Mucosa of stomach (tissue), 1 donor: ENCODE results near the gene RNF183.

ENCODE experiments used
- H3K27me3 ChIP-seq: one replicate; pipeline ENCODE4 v1.7.0; 2013; ENCODE audit warnings: mild to moderate bottlenecking, low read length; ENCODE audit not compliant: control insufficient read depth, insufficient read depth
- H3K36me3 ChIP-seq: one replicate; pipeline ENCODE4 v1.7.0; 2013; ENCODE audit warnings: low read length; ENCODE audit not compliant: control insufficient read depth, insufficient read depth
- H3K4me1 ChIP-seq: one replicate; pipeline ENCODE4 v1.7.0; 2013; ENCODE audit warnings: mild to moderate bottlenecking, low read length; ENCODE audit not compliant: control insufficient read depth, insufficient read depth
- H3K4me3 ChIP-seq: one replicate; pipeline ENCODE4 v1.7.0; 2013; ENCODE audit warnings: low read length
- H3K9ac ChIP-seq: one replicate; pipeline ENCODE4 v1.7.0; 2013; ENCODE audit warnings: mild to moderate bottlenecking, low read length, moderate library complexity
- H3K9me3 ChIP-seq: one replicate; pipeline ENCODE4 v1.7.0; 2013; ENCODE audit warnings: mild to moderate bottlenecking, low read length, moderate library complexity; ENCODE audit not compliant: control insufficient read depth
- donor health status: Pancreatic carcinoma.

RNF183 gene

GRCh38 chr9:113302792-113303418, at the start of gene RNF183:
Gene RNF183 (minus strand): TSS chr9:113303376. CDS start chr9:113298184, 5,192 bp downstream.
- H3K27me3 ChIP-seq, result no peaks in the 10 kb centered on the region
- no peak within 1 kb of the TSS for H3K4me3 ChIP-seq
- peak within 1 kb of the TSS; percentile 31 for H3K9ac ChIP-seq
- H3K4me1 ChIP-seq, result peaks cover 28% of the 10 kb centered on the region
- no peaks in the 10 kb centered on the region for H3K36me3 ChIP-seq
- no peaks in the 10 kb centered on the region for H3K9me3 ChIP-seq

DNA sequence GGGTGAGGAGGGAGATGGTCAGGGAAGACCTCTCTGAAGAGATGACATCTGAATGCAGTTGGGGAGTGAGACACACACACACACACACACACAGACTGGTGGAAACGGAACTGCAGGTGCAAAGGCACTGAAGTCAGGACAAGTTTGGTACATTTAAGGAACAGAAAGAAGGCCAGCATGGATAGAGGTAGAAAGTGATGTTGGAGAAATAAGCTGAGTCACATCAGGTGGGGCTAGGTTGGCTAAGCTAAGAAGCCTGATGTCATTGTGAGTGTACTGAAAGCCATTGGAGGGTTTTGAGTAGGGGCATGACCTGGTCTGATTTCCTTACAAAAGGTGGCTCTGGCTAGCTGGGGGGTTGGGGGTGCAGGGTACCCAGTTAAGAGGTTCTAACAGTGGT, 49.2 kb upstream of the RNF183 start:
- no peaks in the 10 kb centered on the region for H3K9me3 ChIP-seq
- peaks cover 25% of the 10 kb centered on the region for H3K4me1 ChIP-seq
- no peak overlapping the region for H3K4me3 ChIP-seq
- peaks cover 5% of the 10 kb centered on the region for H3K27me3 ChIP-seq
- H3K36me3 ChIP-seq, result no peaks in the 10 kb centered on the region
- no peak overlapping the region for H3K9ac ChIP-seq

GRCh38 chr9:113352006-113352405, 48.8 kb upstream of the RNF183 start:
- H3K36me3 ChIP-seq, result no peaks in the 10 kb centered on the region
- H3K27me3 ChIP-seq, result peaks cover 5% of the 10 kb centered on the region
- H3K4me3 ChIP-seq, result no peak overlapping the region
- H3K9me3 ChIP-seq, result no peaks in the 10 kb centered on the region
- no peak overlapping the region for H3K9ac ChIP-seq
- peaks cover 25% of the 10 kb centered on the region for H3K4me1 ChIP-seq

GRCh38 chr9:113350937-113351336, 47.8 kb upstream of the RNF183 start:
- H3K9me3 ChIP-seq, result no peaks in the 10 kb centered on the region
- H3K4me3 ChIP-seq, result no peak overlapping the region
- peaks cover 25% of the 10 kb centered on the region for H3K4me1 ChIP-seq
- peaks cover 5% of the 10 kb centered on the region for H3K27me3 ChIP-seq
- no peaks in the 10 kb centered on the region for H3K36me3 ChIP-seq
- no peak overlapping the region for H3K9ac ChIP-seq

DNA sequence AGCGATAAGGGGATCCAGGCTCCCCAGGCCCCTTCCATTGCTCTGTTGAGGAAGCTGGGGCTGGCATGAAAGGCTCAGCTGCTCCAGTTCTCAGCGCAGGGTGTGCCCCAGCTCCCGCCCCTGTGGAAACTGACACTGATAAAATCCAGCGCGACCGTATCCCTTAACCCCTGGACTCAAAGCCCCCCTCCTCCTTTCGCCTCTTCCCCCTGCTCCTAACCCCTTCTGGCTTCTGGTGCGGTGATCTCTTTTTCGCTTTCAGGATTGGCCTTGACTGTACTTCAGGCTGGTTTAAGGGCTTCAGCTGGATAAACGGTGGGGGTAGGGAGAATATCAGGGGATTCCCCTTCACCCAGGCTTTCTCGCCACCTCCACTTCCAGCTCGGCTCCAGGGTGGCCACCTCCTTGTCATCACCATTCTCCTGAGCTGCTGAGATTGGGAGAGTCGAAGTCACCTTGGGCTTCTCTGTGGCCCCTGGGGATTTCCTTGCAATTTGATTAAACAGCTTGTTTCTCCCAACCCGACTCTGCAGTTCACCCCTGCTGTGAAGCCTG, 47.0 kb upstream of the RNF183 start:
- H3K4me1 ChIP-seq, result peaks cover 25% of the 10 kb centered on the region
- H3K36me3 ChIP-seq, result no peaks in the 10 kb centered on the region
- peak overlapping the region; percentile 78 for H3K9ac ChIP-seq
- peak overlapping the region; percentile 58 for H3K4me3 ChIP-seq
- no peaks in the 10 kb centered on the region for H3K9me3 ChIP-seq
- peaks cover 5% of the 10 kb centered on the region for H3K27me3 ChIP-seq

DNA sequence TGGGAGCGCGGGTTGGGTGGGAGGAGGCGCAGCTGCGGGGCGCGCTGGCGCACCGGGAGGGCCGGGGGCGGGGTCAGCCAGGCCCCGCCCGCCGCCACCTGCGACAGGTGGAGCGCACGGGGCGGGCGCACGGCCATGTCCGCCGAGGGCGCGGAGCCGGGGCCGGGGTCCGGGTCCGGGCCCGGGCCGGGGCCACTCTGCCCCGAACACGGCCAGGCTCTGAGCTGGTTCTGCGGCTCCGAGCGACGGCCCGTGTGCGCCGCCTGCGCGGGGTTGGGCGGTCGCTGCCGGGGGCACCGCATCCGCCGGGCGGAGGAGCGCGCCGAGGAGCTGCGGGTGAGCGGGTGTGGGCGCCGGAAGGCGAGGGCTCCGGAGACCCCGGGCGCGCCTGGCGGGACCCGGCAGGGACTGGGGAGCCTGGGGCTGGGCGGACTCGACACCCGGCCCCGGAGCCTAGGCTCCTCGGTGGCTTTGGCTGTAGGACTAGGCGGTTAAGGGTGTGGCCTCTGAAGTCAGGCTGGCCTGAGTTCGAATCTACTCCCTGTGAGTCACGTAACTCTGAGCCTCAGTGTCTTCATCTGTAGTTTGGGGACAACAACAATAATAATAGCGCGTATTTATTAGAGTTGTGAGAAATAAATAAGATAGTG, 46.4 kb upstream of the RNF183 start, which contains the start of gene BSPRY:
TSS of gene BSPRY (plus strand) at position 97 of the 650 bp plus-strand sequence. CDS start at position 136, 39 bp downstream.
- H3K9me3 ChIP-seq, result no peaks in the 10 kb centered on the region
- no peaks in the 10 kb centered on the region for H3K36me3 ChIP-seq
- peak within 1 kb of the TSS; percentile 78 for H3K9ac ChIP-seq
- H3K4me1 ChIP-seq, result peaks cover 25% of the 10 kb centered on the region
- H3K4me3 ChIP-seq, result peak within 1 kb of the TSS; percentile 58
- peaks cover 5% of the 10 kb centered on the region for H3K27me3 ChIP-seq

DNA sequence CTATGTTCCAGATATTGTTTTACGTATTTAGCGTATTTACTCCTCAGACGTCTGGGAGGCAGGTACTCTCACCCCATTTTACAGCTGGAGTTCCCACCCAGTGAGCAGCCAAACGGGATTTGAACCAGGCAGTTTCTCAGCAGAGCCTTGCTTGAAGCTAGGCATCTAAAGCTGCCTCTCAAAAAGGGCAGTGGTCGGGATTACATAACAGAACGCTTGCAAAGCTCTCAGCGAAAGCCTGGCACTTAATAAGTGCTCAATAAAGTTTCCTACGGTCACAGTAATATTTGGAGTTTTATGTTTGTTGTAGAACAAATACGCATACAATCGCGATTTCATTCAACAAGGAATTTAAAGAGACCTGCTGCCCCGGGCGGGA, 45.9 kb upstream of the RNF183 start:
- peaks cover 5% of the 10 kb centered on the region for H3K27me3 ChIP-seq
- no peak overlapping the region for H3K9ac ChIP-seq
- peaks cover 25% of the 10 kb centered on the region for H3K4me1 ChIP-seq
- no peaks in the 10 kb centered on the region for H3K36me3 ChIP-seq
- no peaks in the 10 kb centered on the region for H3K9me3 ChIP-seq
- no peak overlapping the region for H3K4me3 ChIP-seq

DNA sequence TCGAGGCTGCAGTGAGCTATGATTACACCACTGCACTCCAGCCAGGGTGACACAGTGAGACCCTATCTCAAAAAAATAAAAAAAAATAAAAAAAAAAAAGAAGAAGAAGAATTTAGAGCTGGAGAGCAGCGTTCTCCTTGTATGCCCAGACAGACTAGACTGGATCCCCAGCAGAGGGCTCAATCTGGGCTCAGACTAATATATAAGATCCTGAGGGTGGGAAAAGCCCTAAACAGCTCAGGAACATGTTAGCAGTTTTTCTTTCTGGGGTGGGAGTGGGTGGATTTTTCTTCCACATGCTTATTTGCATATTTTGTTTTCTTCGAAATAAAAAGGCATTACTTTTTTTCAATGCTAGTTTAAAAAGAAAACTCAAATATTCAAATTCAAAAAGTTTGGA, 45.3 kb upstream of the RNF183 start:
- Histone ChIP-seq H3K27me3 (peaks cover 5% of the 10 kb centered on the region), H3K9me3 (no peaks in the 10 kb centered on the region), H3K4me3 (no peak overlapping the region), H3K9ac (no peak overlapping the region), H3K36me3 (no peaks in the 10 kb centered on the region), H3K4me1 (peaks cover 25% of the 10 kb centered on the region)

DNA sequence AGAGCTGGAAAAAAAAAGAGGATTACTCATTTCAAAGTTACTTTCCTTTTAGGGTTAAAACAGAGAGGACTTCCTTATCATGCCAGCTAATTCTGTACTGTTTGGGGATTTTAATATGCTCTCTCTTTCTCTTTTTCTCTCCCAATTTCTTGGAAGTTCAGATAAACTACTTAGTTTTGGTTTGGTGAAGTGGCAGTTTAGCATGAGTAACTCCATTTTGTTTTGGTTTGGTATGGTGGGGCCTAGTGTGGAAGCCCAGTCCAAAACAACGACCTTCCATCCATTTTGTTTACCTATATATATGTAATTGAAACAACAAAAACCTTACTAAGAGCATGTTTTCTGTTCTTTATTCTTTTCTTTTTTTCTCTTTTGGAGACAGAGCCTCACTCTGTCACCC, 42.5 kb upstream of the RNF183 start:
- Histone ChIP-seq H3K27me3 (peaks cover 5% of the 10 kb centered on the region), H3K36me3 (no peaks in the 10 kb centered on the region), H3K4me1 (peaks cover 9% of the 10 kb centered on the region), H3K4me3 (no peak overlapping the region), H3K9ac (no peak overlapping the region), H3K9me3 (no peaks in the 10 kb centered on the region)

GRCh38 chr9:113345190-113345589, 42.0 kb upstream of the RNF183 start:
- no peak overlapping the region for H3K4me3 ChIP-seq
- H3K9me3 ChIP-seq, result no peaks in the 10 kb centered on the region
- peaks cover 4% of the 10 kb centered on the region for H3K4me1 ChIP-seq
- peaks cover 5% of the 10 kb centered on the region for H3K27me3 ChIP-seq
- H3K9ac ChIP-seq, result no peak overlapping the region
- H3K36me3 ChIP-seq, result no peaks in the 10 kb centered on the region

- Histone ChIP-seq H3K4me3 (no peak overlapping the region), H3K9me3 (no peaks in the 10 kb centered on the region), H3K27me3 (no peaks in the 10 kb centered on the region), H3K36me3 (no peaks in the 10 kb centered on the region), H3K4me1 (peaks cover 7% of the 10 kb centered on the region), H3K9ac (no peak overlapping the region)
Measured at GRCh38 chr9:113343732-113344231, 40.6 kb upstream of the RNF183 start.

DNA sequence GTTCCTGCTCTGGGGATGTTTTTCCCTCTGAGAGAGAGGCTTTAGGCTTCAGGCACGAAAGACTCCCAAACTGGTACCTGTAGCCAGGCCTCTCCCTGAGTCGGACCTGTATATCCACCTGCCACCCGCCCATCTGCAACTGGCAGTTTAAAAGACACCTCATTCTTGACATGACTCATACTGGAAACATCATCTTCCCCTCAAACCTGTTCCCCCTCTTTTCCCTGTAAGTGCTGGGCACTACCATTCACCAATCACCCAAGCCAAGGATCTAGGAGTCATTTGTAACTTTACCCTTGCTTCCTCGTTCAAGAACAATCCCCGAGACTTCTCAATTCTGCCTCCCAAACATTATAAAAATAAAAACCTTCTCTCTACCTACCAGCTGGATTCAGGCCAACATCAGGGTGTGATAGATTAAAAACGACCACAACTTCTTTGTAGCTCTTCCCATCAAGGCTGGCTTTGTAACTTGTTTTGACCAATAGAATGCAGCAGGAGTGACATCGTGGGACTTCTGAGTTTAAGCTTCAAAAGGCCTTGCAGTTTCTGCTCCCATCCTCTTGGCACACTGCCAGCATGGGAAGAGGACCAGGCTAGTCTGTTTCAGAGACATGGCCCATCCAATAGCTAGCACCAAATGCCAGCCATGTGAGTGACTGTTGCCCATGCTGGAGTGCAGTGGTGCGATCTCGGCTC, 38.7 kb upstream of the RNF183 start:
- Histone ChIP-seq H3K4me1 (peaks cover 7% of the 10 kb centered on the region), H3K27me3 (no peaks in the 10 kb centered on the region), H3K9ac (no peak overlapping the region), H3K9me3 (no peaks in the 10 kb centered on the region), H3K36me3 (no peaks in the 10 kb centered on the region), H3K4me3 (no peak overlapping the region)
